HPDE6-E6E7 (cell line): ENCODE data around the gene KLHL29.

Source experiments
- DNase-seq: peaks from one replicate; pipeline ENCODE4 v3.0.0; 2011; ENCODE audit warnings: missing footprints; ENCODE audit errors: extremely low spot score

Gene KLHL29

DNA sequence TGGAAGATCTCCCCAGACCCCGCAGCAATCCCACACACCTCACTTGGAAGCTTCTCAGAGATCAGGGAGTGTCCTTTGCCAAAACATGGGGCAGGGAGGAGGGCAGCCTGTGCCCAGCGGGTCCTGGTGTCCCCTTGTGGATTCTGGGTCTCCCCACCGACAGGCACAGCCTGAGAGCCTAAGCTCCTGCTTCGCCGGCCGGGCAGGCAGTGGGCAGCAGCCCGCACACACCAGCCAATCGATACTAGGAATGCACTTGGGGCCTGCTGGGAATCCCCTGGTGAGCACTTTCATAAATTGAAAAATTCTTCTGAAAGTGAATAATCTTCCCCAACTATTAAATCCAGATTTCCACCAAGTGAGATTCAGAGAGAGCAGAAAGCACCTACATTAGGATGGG, 296.0 kb downstream of the KLHL29 start:
- no peak for DNase-seq

GRCh38 chr2:23681356-23682140, 296.6 kb downstream of the KLHL29 start:
- DNase-seq: no peak

- DNase-seq: no peak
Observed at GRCh38 chr2:23682481-23682880, 297.5 kb downstream of the KLHL29 start.

GRCh38 chr2:23683001-23683400, 298.0 kb downstream of the KLHL29 start:
- DNase-seq: no peak

DNA sequence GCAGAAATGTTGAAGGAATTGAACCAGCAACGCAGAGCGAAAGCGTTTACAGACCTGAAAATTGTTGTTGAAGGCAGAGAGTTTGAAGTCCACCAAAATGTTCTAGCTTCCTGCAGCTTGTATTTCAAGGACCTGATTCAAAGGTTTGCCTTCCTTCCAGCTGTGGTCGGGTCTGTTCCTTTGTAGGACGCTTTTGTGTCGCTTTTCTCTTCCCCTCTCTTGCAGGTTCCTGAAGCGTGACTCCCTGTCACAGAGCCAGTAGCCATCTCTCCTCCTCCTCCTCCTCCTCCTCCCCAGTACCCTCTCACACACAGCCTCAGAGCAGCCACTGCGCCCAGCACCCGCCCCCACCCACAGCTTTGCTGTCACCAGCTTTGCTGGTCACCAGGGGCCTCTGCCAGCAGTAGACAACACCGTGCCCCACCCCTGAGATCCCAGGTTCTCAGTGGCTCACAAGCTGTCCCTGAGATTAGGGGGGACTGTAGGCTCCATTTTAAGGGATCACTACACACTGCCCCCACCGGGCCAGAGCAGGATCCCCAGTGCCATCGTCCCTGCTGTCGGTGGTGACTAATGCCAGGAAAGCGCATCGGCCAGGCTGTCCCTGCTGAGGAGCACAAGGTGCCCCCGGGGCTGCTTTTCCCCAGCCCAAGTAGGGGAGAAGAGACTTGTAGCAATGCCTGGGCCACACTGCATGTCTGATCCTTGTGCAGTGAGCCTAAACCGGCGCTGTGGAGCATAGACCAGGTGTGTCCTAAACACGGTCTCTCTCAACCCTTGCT, 299.6 kb downstream of the KLHL29 start:
- DNase-seq: no peak

DNA sequence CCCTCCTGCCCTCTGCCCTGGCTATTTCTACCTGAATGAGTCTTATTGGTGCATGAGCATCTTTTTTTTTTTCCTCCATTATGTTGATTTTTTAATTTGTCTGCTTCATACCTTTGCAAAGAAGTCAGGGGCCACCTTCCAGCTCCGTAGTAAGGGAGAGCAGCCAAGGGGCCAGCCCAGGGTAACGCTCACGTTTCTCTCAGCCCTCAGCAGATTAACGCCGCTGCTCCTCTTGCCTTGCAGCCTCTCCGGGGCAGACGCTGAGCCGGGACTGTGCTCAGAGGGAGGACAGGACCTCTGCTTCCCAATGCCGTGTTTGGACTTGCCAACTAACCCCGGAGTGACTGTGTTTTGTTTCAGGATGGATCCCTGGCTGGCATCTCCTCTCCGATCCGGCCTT, 300.2 kb downstream of the KLHL29 start:
- DNase-seq: peak; percentile 19

DNA sequence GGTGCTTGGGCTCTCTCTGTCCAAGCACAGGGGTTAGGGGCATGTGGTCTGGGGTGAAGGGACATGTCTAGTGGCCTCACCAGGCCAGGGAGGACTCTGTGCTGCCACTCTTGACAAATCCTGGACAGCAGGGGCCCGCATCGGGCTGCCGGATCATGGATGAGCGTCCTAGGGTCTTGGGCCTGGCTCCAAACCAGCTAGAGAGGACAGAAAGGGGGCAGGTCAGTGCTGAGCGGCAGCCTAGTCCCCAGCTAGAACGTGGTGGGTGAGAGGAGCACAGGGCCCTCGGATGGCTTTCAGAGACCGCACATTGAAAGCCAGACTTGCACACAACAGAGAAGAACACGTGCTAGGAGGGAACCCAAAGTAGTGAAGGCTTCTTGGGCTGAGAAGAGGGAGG, 300.7 kb downstream of the KLHL29 start:
- no peak for DNase-seq

DNA sequence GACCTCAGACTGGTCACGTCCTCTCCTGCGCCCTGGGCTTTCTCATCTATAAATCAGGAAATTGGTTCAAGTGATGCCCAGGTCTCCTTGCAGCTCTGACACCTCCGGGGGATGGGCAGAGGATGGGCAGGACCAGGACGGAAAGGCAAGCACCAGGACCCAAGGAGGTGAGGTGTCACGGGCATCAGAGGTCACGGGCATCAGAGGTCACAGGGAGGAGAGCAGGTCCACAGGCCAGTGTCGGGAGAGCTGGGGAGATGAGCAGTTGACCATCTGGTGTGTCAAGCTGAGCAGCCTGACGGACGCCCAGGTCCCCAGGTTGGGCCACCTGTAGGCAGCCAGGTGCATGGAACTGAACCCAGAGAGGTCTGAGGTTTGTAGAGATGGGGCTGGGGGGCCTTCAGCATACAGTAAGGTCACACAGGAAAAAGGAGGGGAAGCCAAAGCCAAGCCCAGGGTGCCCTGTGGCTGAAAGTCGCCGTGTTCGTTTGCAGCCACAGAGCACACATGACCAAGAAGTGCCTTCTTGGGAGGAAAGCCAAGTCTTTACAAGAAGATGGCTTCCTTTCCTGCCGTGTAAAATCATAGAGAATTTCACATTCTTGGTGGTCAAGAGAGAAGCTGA, 301.5 kb downstream of the KLHL29 start:
- no peak for DNase-seq

GRCh38 chr2:23687214-23687613, 302.2 kb downstream of the KLHL29 start:
- no peak for DNase-seq

DNA sequence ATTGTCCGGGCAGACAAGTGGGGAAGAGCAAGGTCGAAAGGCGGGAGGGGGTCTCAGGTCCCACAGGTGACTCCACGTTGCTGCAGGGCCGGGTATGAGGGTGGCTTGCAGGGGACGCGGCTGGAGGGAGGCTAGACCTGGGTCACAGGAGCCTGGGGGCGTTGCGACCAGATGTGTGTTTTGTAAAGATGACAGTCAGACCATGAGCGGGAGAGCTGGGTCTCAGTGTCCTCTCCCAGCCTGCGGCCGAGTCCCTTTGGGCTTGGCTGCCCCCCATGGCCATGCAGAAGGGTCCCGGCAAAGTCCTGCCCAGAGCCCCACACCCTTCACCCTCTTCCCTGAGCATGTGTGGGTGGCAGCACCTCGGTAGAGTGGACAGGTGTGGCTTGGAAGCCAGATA, 302.7 kb downstream of the KLHL29 start:
- DNase-seq: no peak

DNA sequence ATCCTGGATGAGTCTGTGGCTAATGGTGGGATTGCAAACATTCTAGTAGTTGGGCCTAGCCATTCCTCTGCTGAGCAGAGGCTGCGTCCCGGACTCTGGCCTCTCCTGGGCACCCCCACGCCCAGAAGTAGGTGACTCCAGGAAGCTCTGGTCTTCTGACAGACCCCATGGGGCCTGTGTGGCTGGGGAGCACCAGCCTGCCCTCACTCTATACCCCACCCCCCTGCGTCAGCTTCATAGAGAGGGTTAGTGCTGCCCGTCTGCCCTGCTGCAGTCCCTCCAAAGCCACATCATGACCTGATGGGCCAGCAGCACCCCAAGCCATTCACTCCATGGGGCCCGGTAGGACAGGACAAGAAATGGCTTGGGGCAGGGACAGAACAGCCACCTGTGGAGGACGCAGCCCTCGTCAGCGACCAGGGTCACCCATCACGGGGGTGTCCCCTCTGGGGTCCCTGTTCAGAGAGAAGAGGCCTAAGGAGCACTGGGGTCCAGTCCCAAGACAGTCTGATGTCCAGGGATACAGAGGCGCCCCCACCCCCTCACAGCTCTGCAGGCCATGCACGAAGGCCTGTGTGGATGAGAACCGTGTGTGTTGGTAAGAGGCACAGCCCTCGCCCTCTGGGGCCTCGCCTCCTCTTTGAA, 303.6 kb downstream of the KLHL29 start:
- DNase-seq: no peak

DNA sequence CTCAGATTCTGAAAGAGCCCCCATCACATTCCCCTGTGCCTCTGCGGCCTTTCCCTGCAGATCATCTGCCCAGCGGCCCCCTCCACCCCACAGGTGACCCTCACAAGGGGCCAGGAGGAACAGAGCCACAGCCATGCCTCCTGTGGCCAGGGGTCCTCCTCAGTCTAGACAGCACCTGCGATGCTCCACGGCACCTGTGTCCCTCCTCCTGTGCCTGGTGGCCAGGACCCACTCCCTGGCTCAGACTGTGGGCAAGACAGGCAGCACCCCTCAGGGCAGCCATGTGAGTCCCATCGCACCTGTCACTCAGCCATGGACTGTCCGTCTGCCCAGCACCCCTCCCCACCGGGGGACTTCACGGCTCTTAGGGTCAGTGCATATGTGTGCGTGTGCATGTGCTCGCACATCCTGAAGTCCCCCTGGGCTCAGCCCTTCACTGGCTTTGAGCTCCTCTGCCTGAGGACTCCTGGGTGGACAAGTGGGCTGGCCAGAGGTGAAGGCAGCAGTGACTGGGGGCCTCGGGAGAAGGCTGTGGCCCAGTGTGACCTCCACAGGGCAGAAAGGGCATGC, 304.2 kb downstream of the KLHL29 start:
- DNase-seq: no peak

DNA sequence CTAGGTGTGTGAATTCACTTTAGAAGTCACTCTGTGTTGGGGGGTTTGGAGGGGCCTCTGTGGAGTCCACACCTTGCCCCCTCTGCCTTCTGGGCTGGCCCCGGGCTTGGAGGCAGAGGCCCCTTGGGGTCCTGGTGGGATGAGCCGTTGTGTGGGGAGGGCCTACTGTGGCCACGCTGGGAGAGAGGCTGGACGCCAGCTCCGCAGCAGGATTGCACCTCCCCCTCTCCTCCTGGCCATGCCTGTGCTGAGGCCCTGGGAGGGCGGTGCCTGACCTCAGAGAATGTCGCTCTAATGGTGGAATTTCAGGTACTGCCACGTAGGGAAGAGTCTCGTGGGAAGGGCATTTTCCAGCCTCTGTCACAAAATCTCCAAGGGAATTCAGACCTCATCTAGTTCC, 304.9 kb downstream of the KLHL29 start:
- no peak for DNase-seq

DNA sequence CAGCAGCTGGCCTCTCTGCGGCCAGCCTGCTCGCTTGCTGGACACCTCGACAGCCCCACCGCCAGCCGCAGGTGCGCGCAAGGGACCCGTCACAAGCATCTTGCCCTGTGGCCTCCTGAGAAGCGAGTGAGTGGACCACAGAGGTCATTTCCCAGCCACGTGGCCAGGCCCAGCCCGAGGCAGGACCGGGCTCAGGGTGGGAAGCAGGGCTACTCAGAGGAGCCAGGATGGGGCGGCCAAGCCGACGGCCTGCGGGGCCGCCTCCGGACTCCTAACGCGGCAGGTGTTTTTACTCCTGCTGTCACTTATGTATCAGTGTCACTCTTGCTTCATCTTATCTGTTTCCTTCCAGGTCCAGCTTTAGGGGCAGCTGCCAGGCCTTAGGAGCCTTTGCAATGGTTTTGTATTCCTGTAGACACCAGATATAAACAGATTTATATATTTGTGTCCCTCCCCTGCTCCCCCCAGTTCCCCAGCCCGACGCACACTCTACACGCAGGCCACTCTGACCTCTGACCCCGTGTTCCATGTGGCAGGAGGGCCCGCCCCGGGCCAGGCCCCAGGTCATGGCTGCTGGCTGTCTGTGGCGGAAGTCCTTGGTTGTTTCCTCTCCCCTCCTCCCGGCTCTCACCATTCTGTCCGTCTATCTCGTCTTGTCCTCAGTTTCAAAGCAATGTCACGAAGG, 305.6 kb downstream of the KLHL29 start:
- no peak for DNase-seq

GRCh38 chr2:23691106-23691470, 306.1 kb downstream of the KLHL29 start:
- DNase-seq: no peak

DNA sequence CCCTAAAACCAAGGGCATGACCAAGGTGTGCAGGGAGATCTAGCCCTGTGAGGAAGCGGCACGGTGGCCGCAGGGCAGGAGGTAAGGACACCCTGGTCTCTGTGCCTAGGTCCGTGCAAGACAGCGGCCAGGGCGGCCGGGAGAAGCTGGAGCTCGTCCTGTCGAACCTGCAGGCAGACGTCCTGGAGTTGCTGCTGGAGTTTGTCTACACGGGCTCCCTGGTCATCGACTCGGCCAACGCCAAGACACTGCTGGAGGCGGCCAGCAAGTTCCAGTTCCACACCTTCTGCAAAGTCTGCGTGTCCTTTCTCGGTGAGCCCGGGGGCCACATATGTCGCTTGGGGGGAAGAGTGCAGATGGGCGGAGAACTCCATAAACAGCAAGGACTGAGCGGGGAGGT, 306.6 kb downstream of the KLHL29 start:
- DNase-seq: no peak

- no peak for DNase-seq
Observed at GRCh38 chr2:23692263-23692662, 307.3 kb downstream of the KLHL29 start.

DNA sequence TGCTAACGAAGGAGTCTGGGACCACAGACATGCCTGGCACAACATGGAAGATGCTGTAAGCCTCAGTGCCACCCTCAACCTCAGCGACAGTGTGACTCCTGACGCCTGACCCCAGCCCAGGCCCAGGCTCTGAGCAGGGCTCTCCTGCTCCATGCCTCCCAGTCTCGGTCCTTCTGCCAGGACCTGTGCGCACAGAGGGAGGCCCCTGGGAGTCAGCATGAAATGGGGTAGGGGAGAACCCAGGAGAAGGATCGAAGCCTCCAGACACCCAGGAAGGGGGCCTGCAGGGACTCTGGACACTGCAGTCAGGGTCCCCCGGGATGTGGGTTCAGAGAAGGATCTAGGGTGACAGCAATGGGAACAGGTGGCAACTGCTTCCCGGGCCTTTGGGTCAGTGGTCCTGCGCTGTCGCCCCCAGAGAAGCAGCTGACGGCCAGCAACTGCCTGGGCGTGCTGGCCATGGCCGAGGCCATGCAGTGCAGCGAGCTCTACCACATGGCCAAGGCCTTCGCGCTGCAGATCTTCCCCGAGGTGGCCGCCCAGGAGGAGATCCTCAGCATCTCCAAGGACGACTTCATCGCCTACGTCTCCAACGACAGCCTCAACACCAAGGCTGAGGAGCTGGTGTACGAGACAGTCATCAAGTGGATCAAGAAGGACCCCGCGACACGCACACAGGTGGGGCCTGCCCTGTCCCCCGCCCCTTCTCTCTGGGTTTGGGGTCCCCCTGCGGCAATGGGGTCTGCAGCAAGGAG, 308.0 kb downstream of the KLHL29 start:
- DNase-seq: no peak

DNA sequence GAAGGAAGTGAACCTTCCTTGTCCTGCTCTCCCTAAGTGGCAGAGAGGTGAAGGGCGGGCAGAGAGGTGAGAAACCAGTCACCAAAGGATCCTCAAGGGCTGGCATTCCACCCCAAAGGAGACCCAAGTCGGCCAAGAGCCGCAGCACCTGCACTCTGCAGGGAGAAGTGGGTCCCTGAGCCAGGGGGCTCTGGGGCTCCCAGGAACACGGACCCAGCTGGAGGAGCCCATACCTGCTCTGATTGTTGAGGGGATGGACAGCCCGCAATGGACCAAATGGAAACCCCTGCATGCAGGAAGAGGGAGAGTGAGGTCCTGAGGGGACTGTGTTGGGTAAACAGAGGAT, 308.6 kb downstream of the KLHL29 start:
- DNase-seq: no peak
